Skeletal muscle satellite cell (primary cell): Measurements from ENCODE around the gene ABHD12.
A peak's percentile ranks its signal among the peaks of the same experiment; 100 is the strongest.
"Not testable (repeated sequence)": the region's sequence is repeated elsewhere in the genome, so short reads cannot be mapped to it uniquely, and the experiment has no call there.

ENCODE experiments used
- H3K27me3 ChIP-seq: 2 replicates; pipeline ENCODE4 v1.7.0; 2013; ENCODE audit warnings: low read length; ENCODE audit not compliant: control insufficient read depth, insufficient read depth
- H3K36me3 ChIP-seq: 2 replicates; pipeline ENCODE4 v1.7.0; 2013; ENCODE audit warnings: mild to moderate bottlenecking, control low read depth, low read length; ENCODE audit not compliant: insufficient read depth
- H3K4me1 ChIP-seq: 2 replicates; pipeline ENCODE4 v1.7.0; 2013; ENCODE audit warnings: low read length; ENCODE audit not compliant: control insufficient read depth, insufficient read depth
- H3K4me2 ChIP-seq: 2 replicates; pipeline ENCODE4 v1.7.0; 2013; ENCODE audit warnings: mild to moderate bottlenecking, low read length
- H3K4me3 ChIP-seq: 2 replicates; pipeline ENCODE4 v1.7.0; 2013; ENCODE audit warnings: low read length
- H3K9ac ChIP-seq: 2 replicates; pipeline ENCODE4 v1.7.0; 2013; ENCODE audit warnings: mild to moderate bottlenecking, low read depth, low read length, moderate library complexity
- H3K9me3 ChIP-seq: replicated peaks from 2 replicates; pipeline ENCODE4 v1.7.0; 2013; ENCODE audit warnings: mild to moderate bottlenecking, control low read depth, low read length

Gene ABHD12

GRCh38 chr20:25400291-25400732, 9.7 kb upstream of the ABHD12 start:
- not testable (repeated sequence) for H3K4me1 ChIP-seq, H3K9me3 ChIP-seq, H3K27me3 ChIP-seq, H3K4me2 ChIP-seq, H3K4me3 ChIP-seq, H3K9ac ChIP-seq, H3K36me3 ChIP-seq

DNA sequence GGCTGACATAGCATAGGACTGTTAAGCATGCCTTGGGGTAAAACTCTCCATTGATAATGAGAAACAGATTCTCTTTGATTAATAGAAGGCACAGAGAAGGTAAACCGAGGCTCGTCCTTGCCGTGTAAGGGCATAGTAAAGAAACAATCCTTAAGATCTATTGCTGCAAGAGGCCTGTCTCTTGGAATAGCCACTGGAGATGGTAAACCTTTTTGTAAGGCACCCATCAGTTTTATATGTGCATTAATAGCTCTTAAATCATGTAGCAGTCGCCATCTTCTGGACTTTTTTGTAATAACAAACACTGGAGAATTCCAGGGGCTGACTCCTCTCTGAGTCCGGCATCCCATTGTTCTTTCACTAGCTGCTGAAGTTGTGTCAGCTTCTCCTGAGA, 8.4 kb upstream of the ABHD12 start:
- no peak overlapping the region for H3K4me2 ChIP-seq
- H3K4me3 ChIP-seq = no peak overlapping the region
- no peaks in the 10 kb centered on the region for H3K36me3 ChIP-seq
- H3K9me3 ChIP-seq = peaks cover 8% of the 10 kb centered on the region
- H3K27me3 ChIP-seq = no peaks in the 10 kb centered on the region
- H3K9ac ChIP-seq = no peak overlapping the region
- H3K4me1 ChIP-seq = no peaks in the 10 kb centered on the region

- Histone ChIP-seq H3K4me1 (no peaks in the 10 kb centered on the region), H3K9ac (no peak overlapping the region), H3K36me3 (no peaks in the 10 kb centered on the region), H3K9me3 (peaks cover 8% of the 10 kb centered on the region), H3K4me3 (no peak overlapping the region), H3K4me2 (no peak overlapping the region), H3K27me3 (no peaks in the 10 kb centered on the region)
Observed at GRCh38 chr20:25398376-25399036, 7.9 kb upstream of the ABHD12 start.

- H3K4me3 ChIP-seq = no peak overlapping the region
- H3K36me3 ChIP-seq = no peaks in the 10 kb centered on the region
- H3K9me3 ChIP-seq = peaks cover 4% of the 10 kb centered on the region
- no peaks in the 10 kb centered on the region for H3K27me3 ChIP-seq
- no peak overlapping the region for H3K9ac ChIP-seq
- no peak overlapping the region for H3K4me2 ChIP-seq
- H3K4me1 ChIP-seq = no peaks in the 10 kb centered on the region
Observed at GRCh38 chr20:25397821-25398220, 7.2 kb upstream of the ABHD12 start.

GRCh38 chr20:25397096-25397495, 6.5 kb upstream of the ABHD12 start:
- H3K36me3 ChIP-seq = no peaks in the 10 kb centered on the region
- no peak overlapping the region for H3K4me2 ChIP-seq
- H3K9me3 ChIP-seq = no peaks in the 10 kb centered on the region
- H3K27me3 ChIP-seq = no peaks in the 10 kb centered on the region
- H3K4me1 ChIP-seq = no peaks in the 10 kb centered on the region
- no peak overlapping the region for H3K9ac ChIP-seq
- H3K4me3 ChIP-seq = no peak overlapping the region

- peaks cover 4% of the 10 kb centered on the region for H3K4me1 ChIP-seq
- H3K9ac ChIP-seq = no peak overlapping the region
- H3K4me3 ChIP-seq = no peak overlapping the region
- H3K36me3 ChIP-seq = no peaks in the 10 kb centered on the region
- no peaks in the 10 kb centered on the region for H3K9me3 ChIP-seq
- H3K27me3 ChIP-seq = no peaks in the 10 kb centered on the region
- H3K4me2 ChIP-seq = no peak overlapping the region
Observed at GRCh38 chr20:25394996-25395395, 4.4 kb upstream of the ABHD12 start.

DNA sequence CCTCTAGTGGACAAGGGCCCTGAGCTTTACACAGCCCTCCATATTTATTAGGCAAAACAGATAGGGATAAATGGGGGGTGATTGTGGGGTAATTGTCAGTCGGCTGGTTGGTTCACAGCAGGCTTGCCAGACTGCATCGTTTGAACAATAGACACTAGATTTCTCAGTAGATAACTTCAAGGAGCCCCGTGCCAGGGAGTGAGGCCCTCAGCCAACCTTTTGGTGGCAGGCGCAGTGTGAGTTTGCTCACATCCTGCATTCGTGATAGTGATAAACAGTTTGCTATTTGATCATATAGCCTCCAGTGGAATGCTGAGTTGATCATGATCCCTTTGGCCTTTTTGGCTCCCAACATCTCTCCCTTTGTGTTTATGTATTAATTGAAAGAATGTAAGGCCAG, 3.6 kb upstream of the ABHD12 start:
- Histone ChIP-seq H3K4me2 (no peak overlapping the region), H3K36me3 (no peaks in the 10 kb centered on the region), H3K4me1 (peaks cover 4% of the 10 kb centered on the region), H3K9ac (no peak overlapping the region), H3K4me3 (no peak overlapping the region), H3K9me3 (no peaks in the 10 kb centered on the region), H3K27me3 (no peaks in the 10 kb centered on the region)

GRCh38 chr20:25389858-25390537, 637 bp downstream of the ABHD12 start:
- Histone ChIP-seq H3K4me2 (peak overlapping the region; percentile 87), H3K27me3 (no peaks in the 10 kb centered on the region), H3K36me3 (peaks cover 6% of the 10 kb centered on the region), H3K4me3 (peak overlapping the region; percentile 95), H3K4me1 (peaks cover 4% of the 10 kb centered on the region), H3K9me3 (no peaks in the 10 kb centered on the region), H3K9ac (peak overlapping the region; percentile 90)

DNA sequence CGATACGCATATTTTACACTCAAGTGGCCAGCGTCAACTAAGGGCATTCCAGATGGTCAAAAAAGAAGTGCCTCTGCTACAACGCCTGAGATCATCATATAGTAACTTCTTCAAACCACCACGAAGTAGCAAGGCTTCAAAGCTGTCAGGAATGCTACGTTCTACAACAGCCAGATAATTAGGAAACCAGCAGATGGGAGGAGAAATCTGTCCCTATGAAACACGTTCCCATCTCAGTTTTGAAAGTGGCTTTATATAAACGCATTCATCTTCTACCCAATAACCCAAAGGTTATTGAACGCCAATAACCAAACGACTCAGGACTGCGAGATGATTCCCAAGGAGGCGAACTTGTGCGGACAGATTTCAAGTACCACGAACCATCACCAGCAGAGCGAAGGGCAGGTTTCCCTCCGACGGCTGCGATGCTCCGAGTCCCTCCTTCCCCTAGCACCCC, 1.2 kb downstream of the ABHD12 start:
- H3K4me2 ChIP-seq = peak overlapping the region; percentile 87

GRCh38 chr20:25382704-25383370, 7.8 kb downstream of the ABHD12 start:
- H3K36me3 ChIP-seq = no peaks in the 10 kb centered on the region
- H3K27me3 ChIP-seq = no peaks in the 10 kb centered on the region
- H3K4me2 ChIP-seq = no peak overlapping the region
- no peak overlapping the region for H3K9ac ChIP-seq
- H3K4me3 ChIP-seq = no peak overlapping the region
- no peaks in the 10 kb centered on the region for H3K4me1 ChIP-seq
- H3K9me3 ChIP-seq = no peaks in the 10 kb centered on the region

More for the DNA sequence above, 1.2 kb downstream of the ABHD12 start:
- H3K36me3 ChIP-seq = peaks cover 6% of the 10 kb centered on the region
- peaks cover 4% of the 10 kb centered on the region for H3K4me1 ChIP-seq
- H3K9ac ChIP-seq = peak overlapping the region; percentile 90
- H3K27me3 ChIP-seq = no peaks in the 10 kb centered on the region
- peak overlapping the region; percentile 95 for H3K4me3 ChIP-seq
- no peaks in the 10 kb centered on the region for H3K9me3 ChIP-seq

GRCh38 chr20:25380945-25381614, 9.6 kb downstream of the ABHD12 start:
- H3K27me3 ChIP-seq = no peaks in the 10 kb centered on the region
- no peak overlapping the region for H3K4me3 ChIP-seq
- H3K4me2 ChIP-seq = no peak overlapping the region

More at GRCh38 chr20:25380945-25381614, 9.6 kb downstream of the ABHD12 start:
- H3K36me3 ChIP-seq = no peaks in the 10 kb centered on the region
- H3K4me1 ChIP-seq = no peaks in the 10 kb centered on the region
- no peaks in the 10 kb centered on the region for H3K9me3 ChIP-seq
- no peak overlapping the region for H3K9ac ChIP-seq
